GM10248 (cell line): Measurements from ENCODE around the gene PRKAA1.
A peak's percentile ranks its signal among the peaks of the same experiment; 100 is the strongest.
"Not testable (repeated sequence)": the region's sequence is repeated elsewhere in the genome, so short reads cannot be mapped to it uniquely, and the experiment has no call there.

Experiments used
- CTCF ChIA-PET: fragments of 300-600 bp; sonication (Branson Sonifier 250); formaldehyde crosslinking; extraction: SDS; loops from one replicate; lab custom pipeline; 2021; ENCODE audit warnings: antibody characterized with exemption; lab: Yijun Ruan, JAX
- POLR2A ChIA-PET: fragments of 350-650 bp; sonication (Branson Sonifier 250); formaldehyde crosslinking; extraction: SDS; loops from one replicate; lab custom pipeline; 2020; ENCODE audit warnings: antibody characterized with exemption; lab: Yijun Ruan, JAX
- DNase-seq: peaks from one replicate; pipeline ENCODE4 v3.0.0; 2012; ENCODE audit errors: extremely low spot score
- TF ChIP-seq, protein P1 (sequence below): IDR thresholded peaks from 2 replicates; pipeline ENCODE4 v1.5.1; 2012; ENCODE audit warnings: mild to moderate bottlenecking, low read depth; ENCODE audit errors: extremely low read depth, missing control alignments, control extremely low read depth

The PRKAA1 gene

DNA sequence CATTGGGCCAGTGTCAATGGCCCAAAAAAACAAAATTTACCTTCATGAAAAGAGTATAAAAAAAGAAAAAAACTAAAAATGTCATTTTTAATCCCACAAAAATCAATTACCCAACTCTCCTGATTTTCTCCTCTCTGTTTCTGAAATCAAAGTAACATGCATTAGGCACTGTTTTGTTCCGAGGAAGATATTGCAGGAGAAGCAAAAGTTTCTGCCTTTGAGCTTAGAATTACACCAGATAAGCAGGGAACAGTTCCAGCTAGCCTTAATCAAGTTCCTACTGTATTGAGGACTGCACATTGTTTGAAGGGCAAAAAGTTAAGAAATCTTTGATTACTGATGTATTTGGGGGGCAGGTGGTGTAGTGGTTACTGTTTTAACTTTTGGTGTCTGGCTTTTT is 1.1 kb upstream of the PRKAA1 start:
- no peak for DNase-seq
- CTCF ChIA-PET: interaction anchor here (1.0 kb wide), 2 partner anchors 22 to 36 kb away, joined by 3 read pairs; no protein-coding TSS in a partner anchor
- POLR2A ChIA-PET: no interaction called here
- TF ChIP-seq, protein P1, sequence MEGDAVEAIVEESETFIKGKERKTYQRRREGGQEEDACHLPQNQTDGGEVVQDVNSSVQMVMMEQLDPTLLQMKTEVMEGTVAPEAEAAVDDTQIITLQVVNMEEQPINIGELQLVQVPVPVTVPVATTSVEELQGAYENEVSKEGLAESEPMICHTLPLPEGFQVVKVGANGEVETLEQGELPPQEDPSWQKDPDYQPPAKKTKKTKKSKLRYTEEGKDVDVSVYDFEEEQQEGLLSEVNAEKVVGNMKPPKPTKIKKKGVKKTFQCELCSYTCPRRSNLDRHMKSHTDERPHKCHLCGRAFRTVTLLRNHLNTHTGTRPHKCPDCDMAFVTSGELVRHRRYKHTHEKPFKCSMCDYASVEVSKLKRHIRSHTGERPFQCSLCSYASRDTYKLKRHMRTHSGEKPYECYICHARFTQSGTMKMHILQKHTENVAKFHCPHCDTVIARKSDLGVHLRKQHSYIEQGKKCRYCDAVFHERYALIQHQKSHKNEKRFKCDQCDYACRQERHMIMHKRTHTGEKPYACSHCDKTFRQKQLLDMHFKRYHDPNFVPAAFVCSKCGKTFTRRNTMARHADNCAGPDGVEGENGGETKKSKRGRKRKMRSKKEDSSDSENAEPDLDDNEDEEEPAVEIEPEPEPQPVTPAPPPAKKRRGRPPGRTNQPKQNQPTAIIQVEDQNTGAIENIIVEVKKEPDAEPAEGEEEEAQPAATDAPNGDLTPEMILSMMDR: no peak

DNA sequence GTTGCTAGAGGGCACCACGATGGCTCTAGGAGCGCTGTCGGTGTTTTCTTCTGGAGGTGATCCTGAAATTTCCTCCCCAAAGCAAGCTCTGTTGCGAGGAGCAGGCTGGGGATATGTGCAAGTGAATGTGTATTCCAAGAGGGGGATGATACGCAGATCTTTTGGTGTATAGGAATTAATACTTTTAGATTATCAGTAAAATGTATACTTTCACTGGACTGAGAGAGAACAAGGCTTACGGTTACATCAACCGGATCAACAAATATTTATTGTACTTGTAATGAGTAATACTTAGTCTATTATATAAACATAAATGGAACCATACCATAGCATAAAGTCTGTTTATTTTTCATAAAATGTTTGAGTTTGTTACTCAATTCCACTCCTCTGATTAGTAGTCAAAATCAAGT is 632 bp upstream of the PRKAA1 start:
- TF ChIP-seq, protein P1: no peak
- CTCF ChIA-PET: interaction anchor here (0.6 to 1.0 kb wide), 3 partner anchors 12 to 35 kb away, joined by 3 to 4 read pairs (median 3); no protein-coding TSS in a partner anchor
- POLR2A ChIA-PET: interaction anchor here (0.6 kb wide), 1 partner anchor 46 kb away, joined by 7 read pairs; no protein-coding TSS in a partner anchor
- DNase-seq: no peak

DNA sequence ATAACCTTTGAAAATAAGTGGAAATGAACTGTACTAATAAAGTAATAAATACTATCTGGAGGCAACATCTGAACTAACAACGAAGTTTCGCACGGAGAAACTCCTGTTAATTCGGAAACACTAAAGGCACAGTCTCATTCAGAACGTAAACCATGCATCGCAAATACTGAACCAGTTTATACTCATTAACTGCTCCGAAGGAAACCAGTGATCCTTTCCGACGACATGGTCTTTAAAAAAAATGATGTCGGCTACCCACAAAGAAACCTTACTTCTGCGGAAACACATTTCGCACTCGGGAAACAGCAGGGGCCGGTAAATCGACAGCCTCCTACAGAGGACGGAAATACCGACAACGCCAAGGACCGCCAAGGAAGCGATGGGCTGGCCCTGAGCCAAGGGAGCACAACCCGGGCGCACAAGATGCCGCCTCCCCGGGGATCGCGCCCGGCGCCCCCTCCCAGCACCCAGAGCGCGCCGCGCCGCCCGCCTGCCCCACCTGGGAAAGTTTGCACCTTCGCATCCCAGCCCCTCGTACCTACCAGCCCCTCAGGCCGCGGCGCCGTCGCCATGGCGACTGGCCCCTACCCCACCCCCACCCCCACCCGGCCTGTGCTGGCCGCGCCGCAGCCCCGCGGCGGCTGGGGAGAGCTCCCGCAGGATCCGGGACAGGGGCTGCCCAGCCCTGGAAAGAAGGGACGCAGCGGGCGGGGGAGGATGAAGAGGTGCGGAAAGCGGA is 732 bp downstream of the PRKAA1 start:
- TF ChIP-seq, protein P1: no peak
- DNase-seq: peak; percentile 43
- ChIA-PET CTCF (interaction anchor here (0.7 to 1.1 kb wide), 4 partner anchors 10 to 46 kb away, joined by 3 to 4 read pairs (median 3); no protein-coding TSS in a partner anchor), POLR2A (interaction anchor here (0.6 to 0.7 kb wide), 3 partner anchors 23 to 150 kb away, joined by 5 to 6 read pairs (median 5); no protein-coding TSS in a partner anchor)

DNA sequence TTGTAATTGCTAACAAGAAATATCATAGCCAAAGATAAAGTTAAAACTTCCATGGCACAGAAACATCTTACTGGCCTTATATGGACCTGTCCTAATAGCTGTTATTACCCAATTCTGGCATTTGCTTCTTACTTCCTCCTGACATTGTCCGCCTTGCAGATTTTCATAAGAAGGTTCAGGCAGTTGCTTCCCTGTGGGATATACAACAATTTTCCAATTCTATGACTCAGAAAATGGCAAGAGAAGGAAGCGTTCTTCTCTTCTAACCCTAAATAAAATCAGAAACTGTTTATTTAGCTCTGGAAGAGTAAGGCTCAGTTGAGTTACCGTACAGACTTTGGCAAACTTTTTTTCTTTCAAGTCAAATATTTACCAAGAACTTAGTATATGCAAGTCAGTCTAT is 1.7 kb downstream of the PRKAA1 start:
- ChIA-PET CTCF (interaction anchor here (1.0 kb wide), 1 partner anchor 11 kb away, joined by 3 read pairs; no protein-coding TSS in a partner anchor), POLR2A (no interaction called here)
- DNase-seq: no peak
- TF ChIP-seq, protein P1: no peak

DNA sequence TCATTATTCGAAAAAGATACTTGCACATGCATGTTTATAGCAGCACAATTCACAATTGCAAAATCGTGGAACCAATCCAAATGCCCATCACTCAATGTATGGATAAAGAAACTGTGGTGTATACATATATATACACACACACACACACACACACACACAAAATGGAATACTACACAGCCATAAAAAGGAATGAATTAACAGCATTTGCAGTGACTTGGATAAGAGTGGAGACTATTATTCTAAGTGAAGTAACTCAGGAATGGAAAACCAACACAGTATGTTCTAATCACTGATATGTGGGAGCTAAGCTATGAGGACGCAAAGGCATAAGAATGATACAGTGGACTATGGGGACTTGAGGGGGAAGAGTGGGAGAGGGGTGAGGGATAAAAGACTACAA is 3.3 kb downstream of the PRKAA1 start:
- POLR2A ChIA-PET, CTCF ChIA-PET, DNase-seq: not testable (repeated sequence)

DNA sequence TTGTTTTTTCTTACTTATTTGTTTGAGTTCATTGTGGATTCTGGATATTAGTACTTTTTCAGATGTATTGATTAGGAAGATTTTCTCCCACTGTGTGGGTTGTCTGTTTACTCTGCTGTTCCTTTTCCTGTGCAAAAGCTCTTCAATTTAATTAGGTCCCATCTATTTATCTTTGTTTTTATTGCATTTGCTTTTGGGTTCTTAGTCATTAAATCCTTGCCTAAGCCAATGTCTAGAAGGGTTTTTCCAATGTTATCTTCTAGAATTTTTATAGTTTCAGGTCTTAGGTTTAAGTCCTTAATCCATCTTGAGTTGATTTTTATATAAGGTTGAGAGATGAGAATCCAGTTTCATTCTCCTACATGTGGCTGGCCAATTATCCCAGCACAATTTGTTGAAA is 3.8 kb downstream of the PRKAA1 start:
- POLR2A ChIA-PET, DNase-seq, CTCF ChIA-PET: not testable (repeated sequence)

DNA sequence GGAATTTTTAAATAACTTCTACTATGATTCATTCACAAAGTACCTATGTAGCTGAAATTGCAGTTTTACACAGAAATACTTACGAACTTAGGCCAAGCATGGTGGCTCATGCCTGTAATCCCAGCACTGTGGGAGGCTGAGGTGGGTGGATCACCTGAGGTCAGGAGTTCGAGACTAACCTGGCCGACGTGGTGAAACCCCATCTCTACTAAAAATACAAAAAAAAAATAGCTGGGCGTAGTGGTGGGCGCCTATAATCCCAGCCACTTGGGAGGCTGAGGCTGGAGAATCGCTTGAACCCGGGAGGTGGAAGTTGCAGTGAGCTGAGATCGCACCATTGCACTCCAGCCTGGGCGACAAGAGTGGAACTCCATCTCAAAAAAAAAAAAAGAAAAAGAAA is 5.5 kb downstream of the PRKAA1 start:
- CTCF ChIA-PET: interaction anchor here (1.1 to 1.5 kb wide), 2 partner anchors 28 to 36 kb away, joined by 3 read pairs; no protein-coding TSS in a partner anchor
- POLR2A ChIA-PET, DNase-seq: not testable (repeated sequence)

DNA sequence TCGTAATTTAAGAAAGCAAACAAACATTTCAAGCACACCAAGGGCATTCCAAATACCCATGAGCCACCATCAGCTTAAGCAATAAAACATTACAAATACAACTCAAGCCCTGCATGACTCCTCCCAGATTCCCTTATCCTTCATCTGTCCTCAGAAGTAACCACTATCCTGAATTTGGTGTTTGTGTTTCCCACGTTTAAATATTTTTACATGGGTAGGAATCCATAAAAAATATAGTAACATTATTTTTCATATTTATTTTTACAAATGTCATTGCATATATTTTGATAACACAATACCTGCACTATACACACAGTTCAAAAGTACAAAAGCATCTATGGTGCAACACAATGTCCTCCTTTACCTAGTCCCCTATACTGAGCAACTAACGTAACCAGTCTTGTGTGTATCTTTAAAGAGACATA is 6.4 kb downstream of the PRKAA1 start:
- TF ChIP-seq, protein P1: no peak
- POLR2A ChIA-PET: no interaction called here
- no peak for DNase-seq
- CTCF ChIA-PET: interaction anchor here (1.1 to 1.5 kb wide), 4 partner anchors 27 to 36 kb away, joined by 3 read pairs; partner anchors contain the start of gene TTC33
